Nephron (organoid): ENCODE results near the gene TM4SF4.

Source experiments
- H3K27ac Mint-ChIP-seq, 3 experiments: 2 replicates each; pipeline ENCODE4 v1.8.0; 2020; ENCODE audit warnings: mixed read lengths in 3 of 3, mild to moderate bottlenecking in 2 of 3, moderate library complexity in 1 of 3
- H3K27me3 Mint-ChIP-seq: 2 replicates; pipeline ENCODE4 v1.8.0; 2021; ENCODE audit warnings: low read depth, mild to moderate bottlenecking, moderate library complexity, mixed read lengths
- H3K36me3 Mint-ChIP-seq: 2 replicates; pipeline ENCODE4 v1.8.0; 2020; ENCODE audit warnings: low read depth, mixed read lengths
- H3K4me1 Mint-ChIP-seq: 2 replicates; pipeline ENCODE4 v1.8.0; 2020; ENCODE audit warnings: mixed read lengths
- H3K4me3 Mint-ChIP-seq, 3 experiments: 2 replicates each; pipeline ENCODE4 v1.8.0; 2020; ENCODE audit warnings: mild to moderate bottlenecking in 3 of 3, mixed read lengths in 3 of 3, moderate library complexity in 2 of 3
- H3K9me3 Mint-ChIP-seq: 2 replicates; pipeline ENCODE4 v1.8.0; 2020; ENCODE audit warnings: mixed read lengths
- CTCF ChIP-seq, 3 experiments: fragments of 200-600 bp; sonication (generic); IDR thresholded peaks; one replicate each; pipeline ENCODE4 v1.5.0; 2021; ENCODE audit warnings: antibody characterized with exemption in 3 of 3; ENCODE audit not compliant: unreplicated experiment in 3 of 3

TM4SF4 gene

GRCh38 chr3:149523512-149524299, 49.2 kb downstream of the TM4SF4 start:
- peak overlapping the region in 1 of 3 experiments; percentile 58 for H3K27ac Mint-ChIP-seq
- peaks cover 30% of the 10 kb centered on the region for H3K4me1 Mint-ChIP-seq
- H3K36me3 Mint-ChIP-seq: peaks cover 48% of the 10 kb centered on the region
- no peak for TF ChIP-seq CTCF (IDR thresholded peaks at IDR 0.05; ENCODE audit: unreplicated experiment in 3 of 3)
- no peaks in the 10 kb centered on the region for H3K9me3 Mint-ChIP-seq
- no peaks in the 10 kb centered on the region for H3K27me3 Mint-ChIP-seq
- no peak overlapping the region for H3K4me3 Mint-ChIP-seq

- no peaks in the 10 kb centered on the region for H3K9me3 Mint-ChIP-seq
- H3K27me3 Mint-ChIP-seq: no peaks in the 10 kb centered on the region
- no peak overlapping the region for H3K4me3 Mint-ChIP-seq
- H3K27ac Mint-ChIP-seq: peak overlapping the region; percentile 60 to 65 (median 63)
- TF ChIP-seq CTCF (IDR thresholded peaks at IDR 0.05; ENCODE audit: unreplicated experiment in 3 of 3): peak in 1 of 3 experiments; percentile 36
- H3K4me1 Mint-ChIP-seq: peaks cover 54% of the 10 kb centered on the region
- H3K36me3 Mint-ChIP-seq: peaks cover 42% of the 10 kb centered on the region
Observed at GRCh38 chr3:149527531-149528339, 53.2 kb downstream of the TM4SF4 start.

- TF ChIP-seq CTCF (IDR thresholded peaks at IDR 0.05; ENCODE audit: unreplicated experiment in 3 of 3): no peak
Observed at GRCh38 chr3:149528340-149528650, 53.8 kb downstream of the TM4SF4 start.

GRCh38 chr3:149529099-149529498, 54.6 kb downstream of the TM4SF4 start:
- Mint-ChIP-seq H3K36me3 (peaks cover 36% of the 10 kb centered on the region), H3K4me3 (no peak overlapping the region), H3K27ac (peak overlapping the region in 1 of 3 experiments; percentile 60), H3K9me3 (no peaks in the 10 kb centered on the region), H3K4me1 (peaks cover 63% of the 10 kb centered on the region), H3K27me3 (no peaks in the 10 kb centered on the region)
- no peak for TF ChIP-seq CTCF (IDR thresholded peaks at IDR 0.05; ENCODE audit: unreplicated experiment in 3 of 3)

More at GRCh38 chr3:149528340-149528650, 53.8 kb downstream of the TM4SF4 start:
- peak overlapping the region; percentile 60 to 65 (median 63) for H3K27ac Mint-ChIP-seq
- H3K4me3 Mint-ChIP-seq: no peak overlapping the region
- peaks cover 60% of the 10 kb centered on the region for H3K4me1 Mint-ChIP-seq
- H3K36me3 Mint-ChIP-seq: peaks cover 41% of the 10 kb centered on the region
- no peaks in the 10 kb centered on the region for H3K27me3 Mint-ChIP-seq
- H3K9me3 Mint-ChIP-seq: no peaks in the 10 kb centered on the region

GRCh38 chr3:149532489-149533180, 58.1 kb downstream of the TM4SF4 start:
- Mint-ChIP-seq H3K36me3 (peaks cover 10% of the 10 kb centered on the region), H3K27me3 (no peaks in the 10 kb centered on the region), H3K27ac (peak overlapping the region; percentile 46 to 96 (median 86)), H3K4me1 (peaks cover 84% of the 10 kb centered on the region), H3K4me3 (peak overlapping the region in 1 of 3 experiments; percentile 34), H3K9me3 (no peaks in the 10 kb centered on the region)
- TF ChIP-seq CTCF (IDR thresholded peaks at IDR 0.05; ENCODE audit: unreplicated experiment in 3 of 3): no peak
